ENCODE data around the gene C9orf72.

C9orf72 gene

GRCh38 chr9:27581826-27582225 lies 8.5 kb upstream of the C9orf72 start:
- no peak for DNase-seq (ENCODE audit: low read depth in 2 of 2)

GRCh38 chr9:27573634-27574590 lies 631 bp upstream of the C9orf72 start:
- peak; percentile 96 for DNase-seq (ENCODE audit: low read depth in 2 of 2)

GRCh38 chr9:27572566-27572917 lies 739 bp downstream of the C9orf72 start:
- DNase-seq (ENCODE audit: low read depth in 2 of 2): no peak

GRCh38 chr9:27572061-27572460 lies 1.2 kb downstream of the C9orf72 start:
- DNase-seq (ENCODE audit: low read depth in 2 of 2): no peak

- DNase-seq (ENCODE audit: low read depth in 2 of 2): no peak
These were observed 2.3 kb downstream of the C9orf72 start for GRCh38 chr9:27571011-27571410.

- no peak for DNase-seq (ENCODE audit: low read depth in 2 of 2)
These were observed 3.9 kb downstream of the C9orf72 start for GRCh38 chr9:27569406-27569805.

GRCh38 chr9:27566118-27566517 lies 7.2 kb downstream of the C9orf72 start:
- DNase-seq (ENCODE audit: low read depth in 2 of 2): no peak

- DNase-seq (ENCODE audit: low read depth in 2 of 2): no peak
These were observed 7.6 kb downstream of the C9orf72 start for GRCh38 chr9:27565696-27566095.

GRCh38 chr9:27564670-27565069 lies 8.6 kb downstream of the C9orf72 start:
- no peak for DNase-seq (ENCODE audit: low read depth in 2 of 2)

- DNase-seq (ENCODE audit: low read depth in 2 of 2): no peak
These were observed 9.4 kb downstream of the C9orf72 start for GRCh38 chr9:27563738-27564430.

GRCh38 chr9:27561685-27562084 lies 11.6 kb downstream of the C9orf72 start:
- DNase-seq (ENCODE audit: low read depth in 2 of 2): no peak

- DNase-seq (ENCODE audit: low read depth in 2 of 2): no peak
These were observed 12.8 kb downstream of the C9orf72 start for GRCh38 chr9:27560457-27560856.

- no peak for DNase-seq (ENCODE audit: low read depth in 2 of 2)
These were observed 15.0 kb downstream of the C9orf72 start for GRCh38 chr9:27558307-27558706.

- DNase-seq (ENCODE audit: low read depth in 2 of 2): no peak
These were observed 16.8 kb downstream of the C9orf72 start for GRCh38 chr9:27556470-27556869.

GRCh38 chr9:27554712-27555111 lies 18.6 kb downstream of the C9orf72 start:
- no peak for DNase-seq (ENCODE audit: low read depth in 2 of 2)

- peak; percentile 58 to 64 for DNase-seq (ENCODE audit: low read depth in 2 of 2)
These were observed 24.0 kb downstream of the C9orf72 start for GRCh38 chr9:27549196-27549755.

GRCh38 chr9:27548055-27548741 lies 25.1 kb downstream of the C9orf72 start:
- DNase-seq (ENCODE audit: low read depth in 2 of 2): peak in 1 of 2 experiments; percentile 23

GRCh38 chr9:27545471-27545870 lies 27.8 kb downstream of the C9orf72 start:
- no peak for DNase-seq (ENCODE audit: low read depth in 2 of 2)

GRCh38 chr9:27542508-27542907 lies 30.8 kb downstream of the C9orf72 start:
- no peak for DNase-seq (ENCODE audit: low read depth in 2 of 2)

- DNase-seq (ENCODE audit: low read depth in 2 of 2): no peak
These were observed 31.5 kb downstream of the C9orf72 start for GRCh38 chr9:27541740-27542139.

- no peak for DNase-seq (ENCODE audit: low read depth in 2 of 2)
These were observed 32.8 kb downstream of the C9orf72 start for GRCh38 chr9:27540502-27540901.
